ENCODE data around the gene WDR38. TPM values are rescaled to one million over a fixed set of nuclear protein-coding genes. Genes with fewer than 3 reads are reported as not detected.

The WDR38 gene
- total RNA-seq, 1 donor from 2014 or later: not detected

- no peak overlapping the region for H3K27ac ChIP-seq
- no peak overlapping the region for H3K4me3 Mint-ChIP-seq
- H3K4me1 ChIP-seq: no peaks in the 10 kb centered on the region
- no peaks in the 10 kb centered on the region for H3K36me3 Mint-ChIP-seq
- H3K9me3 Mint-ChIP-seq: no peaks in the 10 kb centered on the region
- H3K4me1 Mint-ChIP-seq: peaks cover 3% of the 10 kb centered on the region
- H3K9ac ChIP-seq: no peak overlapping the region
- no peaks in the 10 kb centered on the region for H3K36me3 ChIP-seq
- no peaks in the 10 kb centered on the region for H4K20me1 ChIP-seq (ENCODE audit: low read depth)
- H3K79me2 ChIP-seq (ENCODE audit: low read depth): no peaks in the 10 kb centered on the region
- no peaks in the 10 kb centered on the region for H3K9me3 ChIP-seq (ENCODE audit: low read depth)
- peak overlapping the region; percentile 89 for H3K27ac Mint-ChIP-seq
- peaks cover 7% of the 10 kb centered on the region for H3K27me3 Mint-ChIP-seq (ENCODE audit: insufficient read depth, low read depth)
- H3F3A ChIP-seq (ENCODE audit: low read depth): no peaks in the 10 kb centered on the region
- peak overlapping the region; percentile 19 for H2AFZ ChIP-seq (replicated peaks)
- TF ChIP-seq EZH2phosphoT487 (IDR thresholded peaks at IDR 0.05) (no peak), CTCF (IDR thresholded peaks at IDR 0.05) (peak; percentile 58), EZH2 (IDR thresholded peaks at IDR 0.05) (no peak)
- no peaks in the 10 kb centered on the region for H3K27me3 ChIP-seq
- no peak overlapping the region for H3K4me3 ChIP-seq
- DNase-seq (ENCODE audit: low spot score): peak; percentile 52
- H3K4me2 ChIP-seq: no peak overlapping the region
These were observed 13.5 kb upstream of the WDR38 start for GRCh38 chr9:124839612-124840299.

- peaks cover 7% of the 10 kb centered on the region for H3K27me3 Mint-ChIP-seq (ENCODE audit: insufficient read depth, low read depth)
- Histone ChIP-seq H3K27me3 (no peaks in the 10 kb centered on the region), H3K9me3 (ENCODE audit: low read depth) (no peaks in the 10 kb centered on the region), H3K36me3 (no peaks in the 10 kb centered on the region), H3K4me1 (no peaks in the 10 kb centered on the region), H3K4me3 (no peak overlapping the region), H3K4me2 (no peak overlapping the region), H3F3A (ENCODE audit: low read depth) (no peaks in the 10 kb centered on the region), H3K27ac (no peak overlapping the region), H4K20me1 (ENCODE audit: low read depth) (no peaks in the 10 kb centered on the region), H2AFZ (replicated peaks) (no peak overlapping the region), H3K79me2 (ENCODE audit: low read depth) (no peaks in the 10 kb centered on the region), H3K9ac (no peak overlapping the region)
- TF ChIP-seq CTCF (IDR thresholded peaks at IDR 0.05) (peak; percentile 49), EZH2 (IDR thresholded peaks at IDR 0.05) (no peak)
- no peak overlapping the region for H3K27ac Mint-ChIP-seq
- H3K4me3 Mint-ChIP-seq: no peak overlapping the region
- H3K36me3 Mint-ChIP-seq: no peaks in the 10 kb centered on the region
- H3K4me1 Mint-ChIP-seq: peaks cover 5% of the 10 kb centered on the region
- DNase-seq (ENCODE audit: low spot score): no peak
- H3K9me3 Mint-ChIP-seq: no peaks in the 10 kb centered on the region
These were observed 12.9 kb upstream of the WDR38 start for GRCh38 chr9:124840300-124840833.

- Histone ChIP-seq H4K20me1 (ENCODE audit: low read depth) (no peaks in the 10 kb centered on the region), H3K36me3 (no peaks in the 10 kb centered on the region), H3K9me3 (ENCODE audit: low read depth) (no peaks in the 10 kb centered on the region), H3K27ac (no peak overlapping the region), H3F3A (ENCODE audit: low read depth) (no peaks in the 10 kb centered on the region), H2AFZ (replicated peaks) (peak overlapping the region; percentile 12), H3K79me2 (ENCODE audit: low read depth) (no peaks in the 10 kb centered on the region), H3K4me3 (no peak overlapping the region), H3K27me3 (no peaks in the 10 kb centered on the region), H3K4me1 (no peaks in the 10 kb centered on the region), H3K9ac (no peak overlapping the region), H3K4me2 (no peak overlapping the region)
- Mint-ChIP-seq H3K27me3 (ENCODE audit: insufficient read depth, low read depth) (peaks cover 7% of the 10 kb centered on the region), H3K4me3 (peak overlapping the region; percentile 59), H3K36me3 (no peaks in the 10 kb centered on the region), H3K27ac (peak overlapping the region; percentile 37), H3K4me1 (peaks cover 9% of the 10 kb centered on the region), H3K9me3 (no peaks in the 10 kb centered on the region)
- TF ChIP-seq EZH2phosphoT487 (IDR thresholded peaks at IDR 0.05) (no peak), CTCF (IDR thresholded peaks at IDR 0.05) (no peak), EZH2 (IDR thresholded peaks at IDR 0.05) (no peak)
- DNase-seq (ENCODE audit: low spot score): no peak
These were observed 12.0 kb upstream of the WDR38 start for GRCh38 chr9:124841075-124841821.
